GM12878 (cell line): Measurements from ENCODE around the gene ABR. TPM values are rescaled to one million over a fixed set of nuclear protein-coding genes. Genes with fewer than 3 reads are reported as not detected.

ENCODE experiments used
- ATAC-seq: fragments of 200-7000 bp; cut with Tn5 transposase; 3 replicates; pipeline ENCODE4 v1.9.1; 2020; ENCODE audit warnings: mild to moderate bottlenecking, moderate library complexity
- BruUV-seq: library from RNA; stranded (reverse); fragments of 400-500 nt; replicated peaks from 2 replicates; lab custom pipeline; 2021; lab: Mats Ljungman, UMichigan
- CTCF ChIA-PET: fragments of 300-600 bp; sonication (Branson Sonifier 250); formaldehyde crosslinking; extraction: SDS; loops from one replicate; lab custom pipeline; 2021; ENCODE audit warnings: inconsistent platforms; lab: Yijun Ruan, JAX
- POLR2A ChIA-PET: fragments of 350-600 bp; formaldehyde crosslinking; extraction: SDS; loops from one replicate; lab custom pipeline; 2021; ENCODE audit warnings: inconsistent platforms; lab: Charles Lee
- RAD21 ChIA-PET: fragments of 300-600 bp; sonication (Branson Sonifier 250); formaldehyde crosslinking; loops from one replicate; lab custom pipeline; 2023; ENCODE audit warnings: antibody characterized with exemption; ENCODE audit not compliant: unreplicated experiment; lab: Charles Lee
- SMC1A ChIA-PET: fragments of 300-600 bp; sonication (Branson Sonifier 250); formaldehyde crosslinking; loops from one replicate; lab custom pipeline; 2023; ENCODE audit not compliant: unreplicated experiment, uncharacterized antibody; lab: Charles Lee
- DNase-seq: peaks from one replicate; pipeline ENCODE4 v3.0.0-alpha.2; 2011; ENCODE audit warnings: low read depth, low spot score
- FAIRE-seq: peaks from 3 replicates; lab custom pipeline; 2011; peaks lifted over from hg19 to GRCh38; lab: Jason Lieb, UNC
- H2AFZ ChIP-seq: 2 replicates; pipeline ENCODE4 v1.6.0; 2011; ENCODE audit warnings: low read depth, low read length, control low read depth; ENCODE audit not compliant: control insufficient read depth
- H3K27ac ChIP-seq: 2 replicates; pipeline ENCODE4 v1.5.1; 2011; ENCODE audit warnings: control low read depth; ENCODE audit not compliant: control insufficient read depth, insufficient read depth
- H3K27me3 ChIP-seq, 2 experiments: replicated peaks in 1 of 2; 2 replicates each; pipeline versions ENCODE4 v1.6.0 to v1.6.1; 2011; ENCODE audit warnings: low read length in 1 of 2; ENCODE audit not compliant: control insufficient read depth in 2 of 2, insufficient read depth in 2 of 2
- H3K36me3 ChIP-seq, 2 experiments: 2 replicates each; pipeline ENCODE4 v1.5.1; 2011; ENCODE audit warnings: low read length in 1 of 2; ENCODE audit not compliant: control insufficient read depth in 2 of 2, insufficient read depth in 2 of 2
- H3K4me1 ChIP-seq: 2 replicates; pipeline ENCODE4 v1.6.1; 2011; ENCODE audit warnings: mild to moderate bottlenecking, low read length, moderate library complexity, mixed read lengths; ENCODE audit not compliant: control insufficient read depth, insufficient read depth
- H3K4me2 ChIP-seq: 2 replicates; pipeline ENCODE4 v1.6.0; 2011; ENCODE audit warnings: control low read depth; ENCODE audit not compliant: control insufficient read depth, insufficient read depth
- H3K4me3 ChIP-seq: fragments of 200-600 bp; sonication (generic); 2 replicates; pipeline ENCODE4 v1.5.1; 2016
- H3K79me2 ChIP-seq: 2 replicates; pipeline ENCODE4 v1.6.0; 2011; ENCODE audit warnings: low read length; ENCODE audit not compliant: control insufficient read depth, insufficient read depth
- H3K9ac ChIP-seq: 2 replicates; pipeline ENCODE4 v1.8.0; 2011; ENCODE audit warnings: low read length, control low read depth, mixed read lengths; ENCODE audit not compliant: control insufficient read depth, insufficient read depth
- H3K9me3 ChIP-seq: replicated peaks from 3 replicates; pipeline ENCODE4 v1.5.1; 2011; ENCODE audit warnings: mild to moderate bottlenecking, low read length; ENCODE audit not compliant: control insufficient read depth, insufficient read depth
- H4K20me1 ChIP-seq: 2 replicates; pipeline ENCODE4 v1.6.0; 2011; ENCODE audit not compliant: control insufficient read depth, insufficient read depth
- FOXM1 ChIP-seq: IDR thresholded peaks from 2 replicates; pipeline ENCODE4 v1.6.1; 2012; ENCODE audit warnings: low read depth, mild to moderate bottlenecking, inconsistent platforms, low read length, moderate library complexity
- HCFC1 ChIP-seq: fragments of 150-350 bp; IDR thresholded peaks from 2 replicates; pipeline ENCODE4 v1.6.1; 2014; ENCODE audit warnings: low read length
- IKZF1 ChIP-seq: fragments of 450-650 bp; conservative IDR thresholded peaks from 2 replicates; pipeline ENCODE4 v1.6.1; 2017; ENCODE audit warnings: antibody characterized with exemption, mild to moderate bottlenecking
- NFXL1 ChIP-seq: fragments of 450-650 bp; IDR thresholded peaks from 2 replicates; pipeline ENCODE4 v1.6.1; 2017; ENCODE audit warnings: antibody characterized with exemption, mild to moderate bottlenecking, borderline replicate concordance
- PBX3 ChIP-seq: IDR thresholded peaks from 2 replicates; pipeline ENCODE4 v1.6.1; 2011; ENCODE audit warnings: mild to moderate bottlenecking, low read depth, low read length, moderate library complexity; ENCODE audit not compliant: insufficient replicate concordance
- SKIL ChIP-seq: fragments of 450-650 bp; IDR thresholded peaks from 2 replicates; pipeline ENCODE4 v1.6.1; 2017; ENCODE audit warnings: mild to moderate bottlenecking, low read depth, inconsistent platforms; ENCODE audit not compliant: poor library complexity, severe bottlenecking
- SMAD1 ChIP-seq: fragments of 450-650 bp; IDR thresholded peaks from 2 replicates; pipeline ENCODE4 v1.6.1; 2018; ENCODE audit warnings: mild to moderate bottlenecking, low read depth; ENCODE audit not compliant: partially characterized antibody
- SP1 ChIP-seq: IDR thresholded peaks from one replicate; pipeline ENCODE4 v1.6.1; 2011; ENCODE audit warnings: low read depth, low read length
- SREBF2 ChIP-seq: IDR thresholded peaks from 2 replicates; pipeline ENCODE4 v1.6.1; 2012; ENCODE audit warnings: mild to moderate bottlenecking, low read length
- YY1 ChIP-seq: IDR thresholded peaks from 2 replicates; pipeline ENCODE4 v1.6.1; 2011; ENCODE audit warnings: low read depth, mild to moderate bottlenecking, low read length
- ZNF217 ChIP-seq: fragments of 450-650 bp; IDR thresholded peaks from 2 replicates; pipeline ENCODE4 v1.6.1; 2017; ENCODE audit warnings: antibody characterized with exemption, mild to moderate bottlenecking
- WGBS: methylation state at CpG from one replicate; pipeline ENCODE4 v1.1.6; 2016; ENCODE audit warnings: low lambda C conversion rate; ENCODE audit not compliant: insufficient replicate concordance, insufficient coverage; ENCODE audit errors: missing lambda C conversion rate; 5-methylcytosine and 5-hydroxymethylcytosine counted together
- in situ Hi-C: fragments of 300-500 bp; cut with MboI; formaldehyde crosslinking; loops from 9 replicates; pipeline ENCODE4 v1.14.3; 2018; ENCODE audit warnings: mixed read lengths
- intact Hi-C: fragments of 100-400 bp; cut with micrococcal nuclease; formaldehyde crosslinking; loops from one replicate; pipeline ENCODE4 v1.14.2; 2022; ENCODE audit not compliant: unreplicated experiment
- polyA plus RNA-seq, 11 experiments: library from polyadenylated mRNA; depleted of rRNA in 4 of 11; unstranded in 6 of 11; stranded (reverse) in 5 of 11; fragments of >200 nt; fragmentation: Nextera tagmentation in 4 of 11; fragmentation: Illumina TruSeq in 1 of 11; extraction: Ambion mirVana in 4 of 11; extraction: Trizol in 1 of 11; gene quantifications; 1 replicate in 1 of 11; 2 replicates in 10 of 11; pipeline versions ENCODE4 v1.2.1 to v1.2.3, GENCODE V29; 2011 to 2016; ENCODE audit warnings: inconsistent platforms in 2 of 11, missing spikeins in 2 of 11, low read depth in 1 of 11
- total RNA-seq, 4 experiments: library from RNA; depleted of rRNA in 3 of 4; stranded (reverse); fragments of >200 nt in 3 of 4; fragmentation: Illumina TruSeq in 1 of 4; extraction: Trizol in 1 of 4; gene quantifications; 2 replicates each; pipeline versions ENCODE4 v1.2.1 to v1.2.3, GENCODE V29; 2013 to 2021
- TF ChIP-seq, protein P1 (sequence below): fragments of 450-650 bp; IDR thresholded peaks from 2 replicates; pipeline ENCODE4 v1.6.1; 2018; ENCODE audit warnings: mild to moderate bottlenecking, low read depth, moderate library complexity; ENCODE audit not compliant: partially characterized antibody

The ABR gene
- total and polyA plus RNA-seq, 10 of the 15 experiments (the other 5 are each of a cell fraction or from before 2014, with no cell fraction given) = 1.4 to 112 (median 30.0) TPM

DNA sequence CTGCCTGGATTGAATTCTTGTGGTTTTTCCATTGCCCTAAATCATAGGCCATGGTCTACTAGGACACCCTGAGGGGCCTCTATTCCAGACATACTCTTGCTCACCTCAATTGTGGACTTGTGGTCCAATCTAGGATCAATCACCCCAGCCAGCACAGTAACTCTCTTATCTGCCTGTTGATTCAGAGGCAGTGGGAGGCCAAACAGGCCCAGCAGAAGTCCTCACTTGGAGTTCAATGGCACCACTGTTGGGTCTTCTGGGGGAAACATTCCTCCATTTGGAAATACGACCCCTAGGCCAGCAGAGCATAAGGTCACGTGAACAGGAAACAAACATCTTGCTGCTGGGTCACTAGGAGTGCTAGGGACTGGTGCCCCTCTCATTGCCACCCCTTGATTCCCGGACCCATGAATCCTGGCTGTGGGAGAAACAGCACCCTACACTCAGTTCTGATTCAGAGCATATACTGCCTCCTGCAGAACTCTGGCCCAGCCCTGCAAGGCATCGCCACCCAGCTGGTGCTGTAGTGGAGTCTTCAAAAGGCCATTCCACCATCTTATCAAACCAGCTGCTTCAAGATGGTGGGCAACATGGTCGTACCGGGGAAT lies 193.4 kb downstream of the ABR start:
- Histone ChIP-seq H3K4me3 (no peak overlapping the region), H3K4me1 (no peaks in the 10 kb centered on the region), H3K4me2 (no peak overlapping the region), H3K9me3 (no peaks in the 10 kb centered on the region), H3K27me3 (no peaks in the 10 kb centered on the region), H3K79me2 (no peaks in the 10 kb centered on the region), H3K27ac (no peak overlapping the region), H3K9ac (no peak overlapping the region), H2AFZ (no peak overlapping the region), H3K36me3 (no peaks in the 10 kb centered on the region), H4K20me1 (no peaks in the 10 kb centered on the region)
- no peak for TF ChIP-seq NFXL1
- TF ChIP-seq SKIL = no peak
- no peak for TF ChIP-seq HCFC1
- TF ChIP-seq, protein P1, sequence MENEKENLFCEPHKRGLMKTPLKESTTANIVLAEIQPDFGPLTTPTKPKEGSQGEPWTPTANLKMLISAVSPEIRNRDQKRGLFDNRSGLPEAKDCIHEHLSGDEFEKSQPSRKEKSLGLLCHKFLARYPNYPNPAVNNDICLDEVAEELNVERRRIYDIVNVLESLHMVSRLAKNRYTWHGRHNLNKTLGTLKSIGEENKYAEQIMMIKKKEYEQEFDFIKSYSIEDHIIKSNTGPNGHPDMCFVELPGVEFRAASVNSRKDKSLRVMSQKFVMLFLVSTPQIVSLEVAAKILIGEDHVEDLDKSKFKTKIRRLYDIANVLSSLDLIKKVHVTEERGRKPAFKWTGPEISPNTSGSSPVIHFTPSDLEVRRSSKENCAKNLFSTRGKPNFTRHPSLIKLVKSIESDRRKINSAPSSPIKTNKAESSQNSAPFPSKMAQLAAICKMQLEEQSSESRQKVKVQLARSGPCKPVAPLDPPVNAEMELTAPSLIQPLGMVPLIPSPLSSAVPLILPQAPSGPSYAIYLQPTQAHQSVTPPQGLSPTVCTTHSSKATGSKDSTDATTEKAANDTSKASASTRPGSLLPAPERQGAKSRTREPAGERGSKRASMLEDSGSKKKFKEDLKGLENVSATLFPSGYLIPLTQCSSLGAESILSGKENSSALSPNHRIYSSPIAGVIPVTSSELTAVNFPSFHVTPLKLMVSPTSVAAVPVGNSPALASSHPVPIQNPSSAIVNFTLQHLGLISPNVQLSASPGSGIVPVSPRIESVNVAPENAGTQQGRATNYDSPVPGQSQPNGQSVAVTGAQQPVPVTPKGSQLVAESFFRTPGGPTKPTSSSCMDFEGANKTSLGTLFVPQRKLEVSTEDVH = no peak
- no peak for TF ChIP-seq ZNF217
- no peak for TF ChIP-seq SMAD1
- no peak for TF ChIP-seq YY1
- TF ChIP-seq SREBF2 = no peak
- no peak for TF ChIP-seq PBX3
- no peak for TF ChIP-seq IKZF1
- no peak for TF ChIP-seq FOXM1
- no peak for TF ChIP-seq SP1
- ChIA-PET RAD21 (no interaction called here), POLR2A (no interaction called here), SMC1A (no interaction called here), CTCF (no interaction called here)
- ATAC-seq = no peak
- intact Hi-C loops (loop anchor here (10.0 kb wide), 1 partner anchor 272 kb away; the partner anchor contains the start of gene VPS53), in situ Hi-C loops (loop anchor here (5.0 kb wide), 1 partner anchor 189 kb away; no protein-coding TSS in a partner anchor)
- WGBS = 33% methylated on average over 6 of the region's 6 CpGs
- DNase-seq = no peak
- BruUV-seq = no TSS peak
- FAIRE-seq = no peak
